ENCODE data around the gene PLPP1. TPM values are rescaled to one million over a fixed set of nuclear protein-coding genes. Genes with fewer than 3 reads are reported as not detected.

PLPP1 gene
- total and polyA plus RNA-seq, 2 of the 8 experiments (the other 6 are each of a cell fraction or from before 2014, with no cell fraction given), result 43.7 to 91.3 TPM

GRCh38 chr5:55383254-55383653 lies 151.5 kb downstream of the PLPP1 start:
- Histone ChIP-seq H4K91ac (replicated peaks; ENCODE audit: insufficient read length, low read length) (no peak overlapping the region), H4K8ac (ENCODE audit: extremely low read depth, insufficient read depth, low read length) (no peak overlapping the region), H2AFZ (ENCODE audit: low read length) (no peak overlapping the region), H3K23ac (ENCODE audit: insufficient read length) (no peak overlapping the region), H2BK15ac (ENCODE audit: low read length) (no peak overlapping the region), H3K36me3 (ENCODE audit: control insufficient read depth in 2 of 4, insufficient read depth in 4 of 4, low read length in 3 of 4) (peaks cover 0 to 39% (median 8%) of the 10 kb centered on the region in 4 experiments; a peak in 5 of 8 replicates), H3K4me1 (replicated peaks in 1 of 4; ENCODE audit: control insufficient read depth in 3 of 4, insufficient read depth in 4 of 4, low read length in 3 of 4) (no peaks in the 10 kb centered on the region), H3K79me1 (ENCODE audit: low read depth, low read length) (no peaks in the 10 kb centered on the region), H3K27ac (ENCODE audit: low read depth, low read length) (no peak overlapping the region), H3K9me3 (ENCODE audit: insufficient read depth in 2 of 2, low read depth in 1 of 2, low read length in 1 of 2) (no peaks in the 10 kb centered on the region), H3K4me2 (ENCODE audit: insufficient read depth in 1 of 2, low read depth in 2 of 2, low read length in 2 of 2) (no peak overlapping the region), H3K14ac (ENCODE audit: insufficient read length) (no peak overlapping the region), H3K4ac (replicated peaks; ENCODE audit: insufficient read length, low read depth, low read length) (no peak overlapping the region), H3K18ac (ENCODE audit: extremely low read depth, low read length) (no peak overlapping the region), H4K20me1 (replicated peaks in 1 of 2; ENCODE audit: control insufficient read depth in 1 of 2, insufficient read depth in 2 of 2, low read length in 2 of 2) (no peaks in the 10 kb centered on the region), H3K4me3 (ENCODE audit: extremely low read depth in 1 of 4, insufficient read depth in 2 of 4, low read depth in 3 of 4, low read length in 4 of 4) (no peak overlapping the region), H2BK5ac (ENCODE audit: low read depth, low read length) (no peak overlapping the region), H3K23me2 (ENCODE audit: low read depth, low read length) (no peaks in the 10 kb centered on the region), H2BK20ac (ENCODE audit: low read length) (no peak overlapping the region), H4K5ac (ENCODE audit: insufficient read length, low read depth, low read length) (no peak overlapping the region), H3K9ac (replicated peaks in 1 of 4; ENCODE audit: extremely low read depth in 1 of 4, low read depth in 3 of 4, low read length in 3 of 4) (no peak overlapping the region), H2BK120ac (replicated peaks; ENCODE audit: low read depth, low read length) (no peak overlapping the region), H3K27me3 (replicated peaks in 1 of 4; ENCODE audit: control insufficient read depth in 3 of 4, extremely low read depth in 1 of 4, insufficient read depth in 3 of 4, low read length in 3 of 4) (no peaks in the 10 kb centered on the region), H3K56ac (replicated peaks; ENCODE audit: insufficient read length, low read depth, low read length) (no peak overlapping the region), H3K79me2 (ENCODE audit: control insufficient read depth in 1 of 2, insufficient read depth in 2 of 2, low read length in 2 of 2) (0 out of 4 replicates have a peak, but pooled peaks cover 0 to 2% of the 10 kb centered on the region in 2 experiments), H2BK12ac (ENCODE audit: low read depth, low read length) (no peak overlapping the region), H2AK5ac (ENCODE audit: low read depth, low read length) (no peak overlapping the region)
- ChIA-PET CTCF (ENCODE audit: partially characterized antibody) (interaction anchor here (1.2 kb wide), 1 partner anchor 308 kb away, joined by 3 read pairs; no protein-coding TSS in a partner anchor), POLR2A (ENCODE audit: partially characterized antibody) (no interaction called here)
- FAIRE-seq (no peak), DNase-seq (ENCODE audit: low read depth in 1 of 2, low spot score in 2 of 2) (no peak)
- TF ChIP-seq E2F6 (IDR thresholded peaks at IDR 0.05) (no peak), TBP (IDR thresholded peaks at IDR 0.05; ENCODE audit: low read depth, low read length) (no peak), SAP30 (IDR thresholded peaks at IDR 0.05; ENCODE audit: insufficient read depth, insufficient replicate concordance, low read length) (no peak), KDM4A (IDR thresholded peaks at IDR 0.05; ENCODE audit: low read depth, low read length, severe bottlenecking) (no peak), FOSL1 (IDR thresholded peaks at IDR 0.05; ENCODE audit: insufficient read depth, low read depth, low read length) (no peak), JUN (IDR thresholded peaks at IDR 0.05; ENCODE audit: low read depth, low read length) (no peak), SRF (IDR thresholded peaks at IDR 0.05; ENCODE audit: low read depth, low read length) (no peak), ASH2L (IDR thresholded peaks at IDR 0.05; ENCODE audit: low read length) (no peak), NANOG (IDR thresholded peaks at IDR 0.05; ENCODE audit: insufficient read depth, low read depth, low read length, poor library complexity, severe bottlenecking) (no peak), SIN3A (conservative IDR thresholded peaks at IDR 0.05 in 1 of 2, IDR thresholded peaks at IDR 0.05 in 1 of 2; ENCODE audit: low read depth in 1 of 2, low read length in 2 of 2) (no peak), TEAD4 (IDR thresholded peaks at IDR 0.05; ENCODE audit: low read depth, low read length) (no peak), POLR2AphosphoS5 (IDR thresholded peaks at IDR 0.05; ENCODE audit: low read depth, low read length) (no peak), ATF2 (IDR thresholded peaks at IDR 0.05; ENCODE audit: low read length) (no peak)

All from H1 (cell line).